Measurements from ENCODE around the gene CAMSAP1.
A peak's percentile ranks its signal among the peaks of the same experiment; 100 is the strongest.

Gene CAMSAP1

GRCh38 chr9:135939351-135940265 is 32.3 kb upstream of the CAMSAP1 start:
- no peak for DNase-seq (ENCODE audit: low read depth in 1 of 2, low spot score in 1 of 2)

DNA sequence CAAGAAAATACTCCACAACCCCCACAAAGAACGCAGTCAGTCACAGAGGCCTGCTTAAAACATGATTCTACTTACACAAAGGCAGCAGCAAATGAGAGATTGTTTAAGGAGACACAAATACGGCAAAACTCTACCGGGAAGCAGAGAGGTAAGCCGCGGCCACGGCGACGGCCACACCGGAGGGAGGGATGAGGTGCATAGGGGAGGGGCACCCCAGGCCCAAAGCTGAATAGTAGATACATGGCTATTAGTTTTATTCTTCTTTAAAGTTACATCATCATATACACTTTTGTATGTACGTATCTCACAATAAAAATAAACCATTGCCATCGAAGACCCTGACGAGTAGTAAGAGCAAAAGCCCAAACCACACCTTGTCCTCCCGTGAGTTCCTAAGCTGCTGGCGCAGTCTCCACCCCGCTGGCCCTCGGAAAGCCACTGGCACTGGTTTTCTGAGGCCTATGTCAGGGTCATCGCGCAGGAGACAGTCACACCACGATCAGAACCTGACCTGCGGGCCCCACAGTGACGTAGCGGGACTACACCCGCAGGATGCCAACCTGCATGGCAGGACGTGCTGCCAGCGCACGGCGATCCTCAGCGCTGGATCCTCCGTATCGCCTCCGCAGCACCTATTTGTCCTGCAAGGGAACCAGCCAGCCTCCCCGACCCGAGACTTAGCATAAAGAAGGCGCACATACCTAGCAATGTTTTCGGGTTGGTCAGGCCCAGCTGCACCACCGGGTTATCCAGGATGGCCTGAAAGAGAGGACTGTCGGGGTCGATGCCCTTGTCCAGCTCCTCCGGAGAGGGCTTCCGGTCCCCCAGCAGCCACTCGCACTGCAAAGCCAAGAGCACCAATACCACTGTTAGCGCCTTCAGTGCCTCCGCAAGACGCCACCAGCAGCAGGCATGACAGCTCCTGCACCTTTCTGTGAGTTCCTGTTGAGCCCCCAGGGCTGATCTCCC is 30.5 kb upstream of the CAMSAP1 start:
- DNase-seq (ENCODE audit: low read depth in 1 of 2, low spot score in 1 of 2) = no peak

- DNase-seq (ENCODE audit: low read depth in 1 of 2, low spot score in 1 of 2) = no peak
Observed at GRCh38 chr9:135933114-135933513, 25.8 kb upstream of the CAMSAP1 start.

DNA sequence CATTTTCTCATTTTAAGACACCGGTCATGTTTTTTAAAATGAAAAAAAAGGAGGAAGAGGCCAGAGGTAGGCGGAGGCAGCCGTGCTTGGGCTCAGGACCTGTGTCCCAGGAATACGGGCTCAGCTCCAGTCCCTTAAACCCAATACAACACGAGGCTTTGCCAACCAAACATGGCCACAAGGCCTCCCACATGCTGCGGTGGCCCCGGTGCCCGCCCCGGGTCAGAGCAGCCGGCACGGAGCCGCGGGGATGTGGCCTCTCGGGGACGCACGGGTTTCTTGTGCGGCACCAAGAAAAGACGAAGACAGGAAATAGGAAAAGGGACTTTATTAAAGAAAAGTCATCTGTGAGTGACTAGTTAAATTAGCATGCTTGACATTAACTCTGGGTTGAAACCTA is 25.3 kb upstream of the CAMSAP1 start:
- DNase-seq (ENCODE audit: low read depth in 1 of 2, low spot score in 1 of 2) = no peak

DNA sequence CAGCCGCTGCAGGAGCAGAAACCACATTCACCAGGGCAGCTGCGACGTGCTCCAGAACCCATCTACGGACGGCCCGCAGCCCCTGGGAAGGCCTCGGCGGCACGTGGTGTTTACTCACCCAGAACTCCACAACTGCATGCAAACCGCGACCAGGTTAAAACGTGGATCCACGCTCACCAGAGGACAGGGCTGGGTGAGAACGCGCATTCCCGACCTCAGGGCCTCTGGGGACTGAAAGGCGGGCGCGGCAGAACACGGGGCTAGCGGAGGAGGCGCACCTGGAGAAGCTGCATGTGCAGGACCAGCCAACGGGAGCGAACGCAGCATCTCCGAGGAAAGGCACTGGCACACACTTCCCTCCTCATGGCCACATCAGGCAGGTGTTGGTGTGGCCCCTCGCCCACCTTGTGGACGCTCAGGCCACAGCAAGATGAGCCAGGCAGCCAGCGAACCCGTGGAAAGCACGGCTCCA is 24.0 kb upstream of the CAMSAP1 start:
- no peak for DNase-seq (ENCODE audit: low read depth in 1 of 2, low spot score in 1 of 2)

DNA sequence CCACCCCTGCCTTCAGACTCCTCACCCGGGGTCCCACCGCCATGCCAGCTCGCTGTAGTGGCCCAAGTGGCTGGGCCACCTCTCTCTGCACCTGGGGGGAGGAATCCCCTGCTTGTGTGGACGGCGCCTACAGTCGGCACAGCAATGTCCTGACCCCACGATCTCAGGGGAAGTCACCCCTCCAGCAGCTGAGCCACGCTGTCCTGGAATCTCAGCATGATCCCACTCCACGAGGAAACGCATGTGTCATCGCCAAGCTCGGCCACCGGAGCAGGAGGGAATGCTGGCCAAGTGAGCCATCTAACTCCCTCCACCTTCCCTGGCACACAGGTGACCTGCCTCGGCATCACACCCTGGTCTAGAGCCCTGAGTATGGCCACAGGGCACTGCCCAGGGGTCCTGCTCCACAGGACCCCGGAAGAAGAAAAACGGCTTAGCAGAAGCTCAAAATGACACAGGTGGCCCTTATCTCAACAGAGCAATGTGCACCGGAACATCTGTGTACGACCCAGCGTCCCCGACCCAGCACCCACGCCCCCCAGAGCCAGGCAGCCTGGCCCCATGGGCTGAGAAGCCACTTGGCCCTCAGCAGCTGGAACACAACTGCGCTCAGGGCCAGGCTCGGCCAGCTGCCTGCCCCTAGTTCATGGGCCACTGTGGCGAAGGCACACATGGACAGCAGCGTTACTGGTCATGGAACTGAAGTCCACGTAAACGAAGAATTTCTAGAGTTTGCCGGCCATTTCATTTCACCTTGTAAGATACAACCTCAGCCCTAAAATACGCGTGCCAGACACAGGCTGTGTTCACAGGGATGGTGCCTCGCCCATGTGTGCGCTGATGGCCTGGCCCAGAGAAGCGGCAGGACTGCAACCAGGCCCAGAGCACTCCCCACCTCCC is 23.4 kb upstream of the CAMSAP1 start:
- DNase-seq (ENCODE audit: low read depth in 1 of 2, low spot score in 1 of 2) = no peak

- no peak for DNase-seq (ENCODE audit: low read depth in 1 of 2, low spot score in 1 of 2)
Observed at GRCh38 chr9:135929656-135930445, 22.5 kb upstream of the CAMSAP1 start.

- DNase-seq (ENCODE audit: low read depth in 1 of 2, low spot score in 1 of 2) = no peak
Observed at GRCh38 chr9:135928731-135929655, 21.6 kb upstream of the CAMSAP1 start.

GRCh38 chr9:135928074-135928730 is 20.9 kb upstream of the CAMSAP1 start:
- no peak for DNase-seq (ENCODE audit: low read depth in 1 of 2, low spot score in 1 of 2)

- no peak for DNase-seq (ENCODE audit: low read depth in 1 of 2, low spot score in 1 of 2)
Observed at GRCh38 chr9:135927195-135928013, 20.1 kb upstream of the CAMSAP1 start.

- peak in 1 of 2 donors; percentile 41 for DNase-seq (ENCODE audit: low read depth in 1 of 2, low spot score in 1 of 2)
Observed at GRCh38 chr9:135926402-135927194, 19.3 kb upstream of the CAMSAP1 start.

DNA sequence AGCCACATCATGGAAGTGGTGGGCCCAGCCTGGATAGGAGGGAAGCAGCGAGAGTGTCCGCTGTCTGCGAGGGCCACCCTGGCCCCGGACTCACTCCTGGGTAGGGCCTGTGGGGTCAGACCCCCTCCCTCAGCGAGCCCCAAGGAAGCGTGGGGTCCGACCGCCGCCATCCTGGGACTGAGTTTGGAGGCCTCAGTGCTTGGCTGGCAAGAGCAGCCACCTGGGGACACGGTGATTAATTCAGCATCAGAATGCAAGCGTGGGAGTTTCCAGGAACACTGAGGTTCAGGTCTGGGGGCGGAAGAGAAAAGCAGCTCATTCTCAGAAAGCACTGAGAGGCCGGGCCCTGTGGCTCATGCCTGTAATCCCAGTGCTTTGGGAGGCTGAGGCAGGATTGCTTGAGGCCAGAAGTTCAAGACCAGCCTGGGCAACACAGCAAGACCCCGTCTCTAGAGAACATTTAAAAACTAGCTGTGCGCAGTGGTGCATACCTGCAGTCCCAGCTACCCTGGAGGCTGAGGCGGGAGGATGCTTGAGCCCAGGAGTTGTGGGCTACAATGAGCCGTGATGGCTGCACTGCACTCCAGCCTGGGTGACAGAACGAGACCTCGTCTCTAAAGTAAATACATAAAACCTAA is 18.3 kb upstream of the CAMSAP1 start:
- peak in 1 of 2 donors; percentile 40 for DNase-seq (ENCODE audit: low read depth in 1 of 2, low spot score in 1 of 2)

GRCh38 chr9:135924628-135925338 is 17.4 kb upstream of the CAMSAP1 start:
- no peak for DNase-seq (ENCODE audit: low read depth in 1 of 2, low spot score in 1 of 2)

DNA sequence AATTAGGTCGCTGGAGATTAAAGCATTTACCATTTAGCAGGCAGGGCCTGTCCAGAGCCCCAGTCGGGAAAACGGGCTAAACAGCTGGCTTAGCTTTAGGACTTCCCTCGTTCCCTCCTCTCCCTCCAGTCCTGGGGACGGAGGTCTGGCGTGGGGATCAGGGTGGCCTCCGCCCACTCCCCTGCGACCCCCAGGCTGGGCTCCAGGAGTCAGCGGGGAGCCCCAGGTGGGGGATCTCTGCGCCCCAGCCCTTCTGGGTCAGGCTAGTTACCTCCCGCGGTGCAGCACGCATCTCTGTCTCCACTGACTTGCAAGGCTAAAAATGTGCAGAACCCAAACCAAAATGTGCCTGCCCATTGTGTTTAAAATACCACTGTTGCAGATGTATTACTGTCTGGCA is 16.2 kb upstream of the CAMSAP1 start:
- DNase-seq (ENCODE audit: low read depth in 1 of 2, low spot score in 1 of 2) = no peak

- DNase-seq (ENCODE audit: low read depth in 1 of 2, low spot score in 1 of 2) = no peak
Observed at GRCh38 chr9:135921749-135922310, 14.5 kb upstream of the CAMSAP1 start.
